ENCODE data around the gene PIRT.
"Not testable (repeated sequence)": the region's sequence is repeated elsewhere in the genome, so short reads cannot be mapped to it uniquely, and the experiment has no call there.

The PIRT gene

DNA sequence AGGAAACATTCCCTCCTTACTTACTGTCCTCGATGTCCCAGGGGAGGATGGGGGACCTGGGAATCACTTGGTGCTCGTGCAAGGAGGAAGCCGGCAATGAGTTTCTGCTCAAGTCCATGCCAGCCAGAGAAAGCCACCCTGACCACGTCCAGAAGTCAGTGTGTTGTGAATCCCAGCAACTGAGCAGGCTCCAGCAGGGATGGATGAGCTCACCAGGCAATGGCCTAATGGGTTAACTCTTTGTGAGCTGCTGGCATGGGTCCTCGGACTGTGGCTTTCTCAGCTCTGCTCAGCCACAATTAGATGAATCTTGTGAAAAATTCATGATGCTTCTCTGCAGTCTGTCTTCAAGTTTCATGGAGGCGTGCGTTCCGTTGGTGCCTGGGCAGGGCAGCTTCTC is at the start of gene PIRT:
PIRT (minus strand) TSS at position 167 of the 400 bp plus-strand sequence. CDS start 12,442 bp downstream, outside the sequence.
- no peak for DNase-seq

DNA sequence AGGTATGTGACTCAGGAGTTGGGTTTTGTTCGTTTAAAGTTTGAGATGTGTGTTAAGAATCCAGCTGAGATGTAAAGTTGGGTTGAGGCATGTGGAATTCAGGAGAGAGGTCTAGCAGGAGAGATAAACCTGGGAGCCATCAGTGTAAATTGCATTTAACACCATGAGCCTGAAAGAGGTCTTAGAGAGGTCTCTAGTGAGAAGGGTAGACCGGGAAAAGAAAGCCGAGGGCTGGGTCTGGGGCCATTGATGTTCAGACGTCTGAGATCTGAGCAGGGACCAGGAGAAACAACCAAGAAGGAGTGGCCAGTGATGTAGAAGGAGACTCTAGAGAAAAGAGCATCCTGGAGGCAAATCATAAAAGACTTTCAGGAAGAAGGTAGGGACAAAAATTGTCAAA is 44.1 kb upstream of the PIRT start:
- DNase-seq, result no peak

DNA sequence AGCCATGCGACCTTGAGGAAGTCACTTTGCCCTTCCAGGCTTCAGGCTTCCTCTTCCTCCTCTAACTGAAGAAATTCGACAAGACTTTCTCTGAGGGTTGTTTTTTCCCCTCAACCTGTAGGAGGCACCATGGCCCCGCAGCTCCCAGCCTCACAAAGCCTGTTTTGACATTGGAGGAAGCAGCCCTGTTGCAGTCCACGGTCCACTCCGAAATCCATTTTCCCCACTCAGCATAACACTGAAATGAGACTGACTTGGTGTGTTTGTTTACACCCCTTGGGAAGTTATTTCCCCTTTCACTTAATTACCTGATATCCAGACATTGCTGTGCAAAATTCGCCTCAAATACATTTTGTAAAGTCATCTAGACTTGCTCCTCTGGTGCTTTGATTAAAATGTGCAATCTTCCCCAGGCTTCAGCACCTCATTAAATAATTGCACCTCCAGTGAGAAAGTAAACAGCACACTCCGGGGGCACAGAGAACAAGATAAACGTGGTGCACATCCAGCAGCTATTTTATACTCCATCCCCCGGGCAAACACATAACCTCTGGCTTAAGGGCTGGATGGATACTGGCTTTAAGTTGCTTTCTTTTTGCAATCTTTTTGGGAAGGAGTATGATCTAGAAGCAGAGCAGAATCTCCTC is 41.4 kb upstream of the PIRT start:
- DNase-seq, result no peak

DNA sequence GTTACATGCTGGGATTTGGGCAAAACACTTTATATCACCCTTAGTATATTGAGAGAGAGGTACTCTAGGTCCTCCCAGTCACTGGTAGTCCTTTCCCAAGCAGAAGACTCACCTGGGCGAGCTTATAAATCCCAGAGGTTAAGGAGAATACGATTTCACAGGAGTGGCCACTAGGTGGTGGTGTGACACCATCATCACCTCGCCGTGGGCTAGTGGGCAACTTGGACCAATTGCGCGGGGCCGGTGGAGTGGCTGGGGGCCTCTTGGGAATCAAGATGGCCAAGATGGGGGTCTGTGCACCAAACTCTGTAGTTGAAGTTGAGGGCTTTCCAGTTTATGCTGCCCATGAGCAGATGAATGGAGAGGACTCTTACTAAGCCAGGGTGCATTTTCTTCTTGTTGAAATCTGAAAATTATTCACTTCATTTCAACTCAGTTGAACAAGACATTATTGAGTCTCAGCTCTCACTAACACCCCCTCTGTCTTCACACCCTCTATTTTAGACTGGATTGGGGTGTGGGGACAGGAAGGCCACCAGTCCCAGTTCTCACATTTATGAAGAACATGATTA is 38.2 kb upstream of the PIRT start:
- peak; percentile 48 to 49 for DNase-seq

DNA sequence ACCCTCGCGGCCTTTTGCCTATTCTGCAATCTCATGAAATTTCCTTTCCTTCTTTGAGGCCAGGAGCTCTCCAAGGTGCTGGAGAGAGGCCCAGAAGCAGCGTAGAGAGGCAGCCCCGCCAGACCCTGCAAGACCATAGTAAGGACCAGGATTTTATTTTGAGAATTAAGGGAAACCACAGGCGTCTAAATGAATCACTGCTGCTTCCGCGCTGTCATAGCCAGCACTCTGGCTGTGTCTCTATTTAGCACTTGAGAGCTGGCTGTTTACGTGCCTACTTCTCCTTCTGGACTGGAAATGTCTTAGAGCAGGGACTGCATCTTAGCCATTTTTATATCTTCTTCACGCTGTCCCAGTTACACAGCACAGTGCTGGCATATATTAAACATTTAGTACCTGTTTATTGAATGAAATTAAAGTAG is 37.6 kb upstream of the PIRT start:
- peak; percentile 25 to 29 for DNase-seq

DNA sequence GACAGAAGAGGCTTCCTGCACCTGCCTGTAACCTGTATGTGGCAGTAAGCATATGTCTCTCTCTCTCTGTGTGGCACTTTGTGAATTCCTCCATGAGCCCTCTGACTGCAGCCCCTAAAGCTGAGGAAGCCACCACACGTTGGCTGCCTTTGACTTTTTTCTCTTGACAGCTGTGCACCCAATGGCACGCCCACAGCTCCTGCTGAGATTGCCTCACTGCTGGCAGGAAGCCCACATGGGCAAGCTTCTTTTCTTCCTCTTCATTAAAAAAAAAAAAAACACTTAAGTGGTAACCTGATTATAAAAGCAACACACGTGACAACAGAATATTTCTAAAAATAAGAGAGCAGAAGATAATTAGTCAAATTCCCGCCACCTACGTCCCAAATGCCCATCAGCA is 34.0 kb upstream of the PIRT start:
- no peak for DNase-seq

DNA sequence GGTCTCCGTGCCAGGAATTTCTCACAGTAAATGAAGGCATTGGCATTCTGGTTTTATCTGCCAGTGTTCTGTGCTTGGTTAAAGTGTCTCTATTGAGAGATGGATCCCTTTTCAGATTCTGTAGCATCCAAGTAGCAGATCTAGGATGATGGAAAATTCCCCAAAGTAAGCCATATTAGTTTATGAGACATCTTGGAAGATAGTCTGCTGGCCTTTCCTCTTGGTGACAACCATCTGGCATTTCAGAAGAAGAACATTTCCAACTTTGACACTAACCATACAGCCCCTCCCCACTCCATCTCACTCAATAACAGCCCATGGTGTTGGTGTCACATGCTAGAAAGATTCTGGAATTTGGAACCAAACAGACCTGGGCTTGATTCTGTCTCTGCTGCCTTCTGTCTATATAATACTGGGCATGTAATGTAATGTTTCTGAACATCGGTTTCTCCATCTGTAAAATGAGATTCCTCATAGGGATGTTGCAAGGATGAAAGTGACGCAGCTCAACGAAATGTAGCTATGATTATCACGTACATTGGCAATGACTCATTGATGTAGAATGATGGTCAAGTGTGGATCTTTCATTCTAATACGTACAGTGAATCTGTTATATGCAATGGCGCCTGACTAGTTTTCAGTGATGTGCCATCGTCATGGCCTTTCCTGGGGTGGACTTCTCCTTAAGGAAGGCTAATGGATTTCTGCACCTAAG is 32.6 kb upstream of the PIRT start:
- DNase-seq, result no peak

DNA sequence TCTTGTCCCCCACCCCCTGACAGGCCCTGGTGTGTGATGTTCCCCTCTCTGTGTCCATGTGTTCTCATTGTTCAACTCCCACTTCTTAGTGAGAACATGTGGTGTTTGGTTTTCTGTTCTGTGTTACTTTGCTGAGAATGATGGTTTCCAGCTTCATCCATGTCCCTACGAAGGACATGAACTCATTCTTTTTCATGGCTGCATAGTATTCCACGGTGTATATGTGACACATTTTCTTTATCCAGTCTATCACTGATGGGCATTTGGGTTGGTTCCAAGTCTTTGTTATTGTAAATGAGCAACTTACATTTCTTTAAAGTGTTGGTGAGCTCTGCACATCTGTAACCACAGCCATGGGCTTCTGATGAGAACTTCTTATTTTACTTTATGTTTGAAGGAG is 30.9 kb upstream of the PIRT start:
- DNase-seq, result not testable (repeated sequence)

DNA sequence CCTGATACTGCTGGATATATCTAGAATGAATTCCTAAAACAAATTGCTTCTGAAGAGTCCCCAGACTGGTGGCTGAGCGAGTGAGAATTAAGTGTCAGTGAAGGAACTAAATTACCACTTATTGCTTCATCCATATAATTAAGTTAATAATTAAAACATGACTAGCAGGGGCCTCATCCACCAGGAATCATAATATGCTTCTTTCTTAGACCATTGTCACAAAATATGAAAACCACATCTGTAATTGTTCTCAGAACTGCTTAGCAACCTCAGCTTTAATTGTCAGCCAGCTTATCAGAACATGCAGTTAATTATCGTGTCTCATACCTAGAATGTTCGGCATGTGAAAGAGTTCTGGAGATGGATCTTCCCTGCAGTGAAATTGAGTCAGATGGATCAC is 21.2 kb upstream of the PIRT start:
- DNase-seq, result no peak

DNA sequence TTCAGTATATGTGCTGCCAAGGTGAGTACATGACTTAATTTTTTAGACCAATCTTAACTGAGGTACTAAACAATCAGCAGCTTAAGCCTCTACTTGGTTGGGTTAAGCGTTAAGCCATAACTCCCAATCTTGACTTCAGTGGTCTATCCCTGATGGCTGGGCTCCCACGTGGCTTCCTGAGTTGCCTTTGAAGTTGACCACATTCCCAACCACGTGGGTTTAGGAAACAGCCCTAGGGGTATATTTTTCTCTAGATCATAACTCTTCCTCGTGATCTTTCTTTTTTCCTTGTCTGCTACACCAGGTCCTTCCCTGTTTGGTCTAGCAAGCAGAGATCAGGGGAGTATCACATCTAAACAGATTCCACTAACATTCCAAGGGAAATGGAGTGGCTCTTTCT is 20.1 kb upstream of the PIRT start:
- no peak for DNase-seq

DNA sequence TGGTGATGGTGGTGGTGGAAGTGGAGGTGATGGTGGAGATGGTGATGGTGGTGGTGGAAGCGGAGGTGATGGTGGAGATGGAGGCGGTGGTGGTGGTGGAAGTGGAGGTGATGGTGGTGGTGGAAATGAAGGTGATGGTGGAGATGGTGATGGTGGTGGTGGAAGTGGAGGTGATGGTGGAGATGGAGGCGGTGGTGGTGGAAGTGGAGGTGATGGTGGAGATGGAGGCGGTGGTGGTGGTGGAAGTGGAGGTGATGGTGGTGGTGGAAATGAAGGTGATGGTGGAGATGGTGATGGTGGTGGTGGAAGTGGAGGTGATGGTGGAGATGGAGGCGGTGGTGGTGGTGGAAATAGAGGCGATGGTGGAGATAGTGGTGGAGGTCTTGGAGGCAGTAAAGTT is 8.7 kb upstream of the PIRT start:
- not testable (repeated sequence) for DNase-seq

DNA sequence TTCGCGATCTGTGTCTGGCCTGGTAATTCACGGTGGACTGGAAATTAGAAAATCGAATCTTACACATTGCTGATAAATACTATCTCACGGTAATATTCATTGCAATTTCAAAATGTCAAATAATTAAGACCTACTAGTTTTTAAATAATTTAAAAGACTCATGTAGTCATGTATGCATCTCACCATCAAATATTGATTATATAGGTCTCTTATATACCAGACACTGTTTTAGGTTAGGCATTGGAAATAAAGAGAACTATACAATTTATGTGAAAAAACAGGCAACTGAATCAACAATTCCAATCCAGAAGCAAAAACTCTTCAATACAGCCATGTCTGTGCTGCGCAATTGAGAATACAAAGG is 7.5 kb upstream of the PIRT start:
- no peak for DNase-seq

DNA sequence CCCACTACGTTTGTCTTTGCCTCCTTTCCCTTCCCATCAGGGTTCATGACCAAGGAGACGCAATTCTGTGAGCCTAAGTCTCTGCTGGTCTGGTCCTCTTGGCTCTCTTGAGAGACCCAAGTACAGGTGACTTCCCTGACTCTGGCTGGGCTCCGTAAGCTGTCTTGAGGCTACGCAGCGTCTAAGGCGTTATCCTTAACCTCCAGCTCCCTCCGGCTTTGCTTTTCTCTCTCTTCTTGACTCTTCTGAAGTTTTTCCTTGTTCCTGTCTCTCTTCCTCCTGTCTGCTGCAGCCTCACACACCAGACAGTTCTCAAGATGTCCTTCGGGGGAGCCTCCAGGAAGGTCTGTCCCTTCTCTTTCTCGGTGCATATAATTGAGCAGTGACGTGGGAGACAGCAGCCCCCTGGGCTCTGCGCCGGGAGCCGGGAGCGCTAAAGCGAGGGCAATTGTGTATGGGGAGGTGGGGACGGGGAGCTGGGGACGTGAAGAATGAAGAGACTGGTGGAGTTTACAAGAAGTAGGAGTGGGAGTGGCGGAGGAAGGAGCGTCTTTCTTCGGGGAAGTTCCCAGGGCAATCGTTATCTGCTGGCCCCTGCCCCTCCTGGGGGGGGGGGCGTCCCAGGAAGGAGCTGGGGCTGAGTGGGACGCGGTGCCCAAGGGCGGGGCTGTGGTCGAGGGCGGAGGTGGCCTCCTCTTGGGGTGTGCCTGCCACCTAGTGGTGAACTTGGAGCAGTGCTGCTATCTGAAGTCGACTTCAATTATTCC is 6.9 kb upstream of the PIRT start:
- DNase-seq, result peak; percentile 75 to 80

DNA sequence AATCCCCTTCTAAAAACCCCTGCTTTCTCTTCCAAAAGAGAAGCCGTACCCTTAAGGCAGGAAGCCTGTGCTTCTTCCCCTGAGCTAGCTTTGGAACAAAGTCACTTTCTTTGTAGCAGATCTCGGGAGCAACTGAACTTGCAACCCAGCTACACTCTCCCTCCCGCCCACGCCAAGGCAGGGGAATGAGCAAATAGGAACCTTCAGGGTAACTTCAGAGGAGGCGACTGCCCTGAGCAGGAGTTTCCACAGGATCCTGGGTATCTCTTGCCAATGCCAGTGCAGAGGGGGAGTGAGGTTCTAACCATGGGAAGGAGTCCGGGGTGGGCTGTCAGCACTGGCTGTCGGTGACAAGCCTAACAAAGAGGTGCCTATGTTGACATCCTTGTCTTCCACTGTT is 5.9 kb upstream of the PIRT start:
- peak; percentile 23 to 37 for DNase-seq

DNA sequence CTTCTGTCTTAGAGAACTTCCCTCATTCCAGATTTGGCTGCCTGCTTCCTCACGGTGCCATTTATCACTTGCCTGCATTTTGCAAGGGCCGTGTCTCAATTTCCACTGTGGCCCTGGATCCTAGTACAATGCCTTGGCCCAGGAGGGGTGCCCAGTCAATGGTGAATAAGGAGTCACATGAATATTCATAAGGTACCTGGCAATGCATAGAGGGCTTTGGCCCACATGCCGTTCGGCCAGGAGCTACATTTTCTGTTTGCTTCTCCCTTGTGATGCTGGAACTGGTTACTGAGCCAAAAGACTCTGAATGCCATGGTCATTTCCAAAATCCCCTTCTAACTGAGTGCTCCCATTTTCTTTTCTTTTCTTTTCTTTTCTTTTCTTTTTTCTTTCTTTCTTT is 4.8 kb upstream of the PIRT start:
- no peak for DNase-seq

DNA sequence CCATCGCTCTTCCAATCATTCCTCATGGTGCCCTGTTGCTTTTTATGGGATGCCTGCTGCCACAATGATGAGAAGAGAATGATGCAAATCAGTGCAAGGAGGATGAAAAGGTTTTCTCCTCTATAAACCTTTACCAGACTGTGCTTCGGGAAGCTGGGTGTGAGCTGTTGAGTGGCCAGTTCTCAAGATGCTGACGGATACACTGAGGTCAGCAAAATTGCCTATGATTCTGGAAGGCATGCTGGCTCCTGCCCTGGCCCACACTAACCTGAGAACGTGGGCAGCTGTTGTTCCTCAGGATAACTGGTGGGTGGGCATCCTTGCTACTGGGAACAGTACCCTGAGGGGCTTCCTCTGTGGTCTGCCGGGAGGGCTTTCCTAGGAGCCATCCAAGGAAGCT is 795 bp upstream of the PIRT start:
- no peak for DNase-seq

DNA sequence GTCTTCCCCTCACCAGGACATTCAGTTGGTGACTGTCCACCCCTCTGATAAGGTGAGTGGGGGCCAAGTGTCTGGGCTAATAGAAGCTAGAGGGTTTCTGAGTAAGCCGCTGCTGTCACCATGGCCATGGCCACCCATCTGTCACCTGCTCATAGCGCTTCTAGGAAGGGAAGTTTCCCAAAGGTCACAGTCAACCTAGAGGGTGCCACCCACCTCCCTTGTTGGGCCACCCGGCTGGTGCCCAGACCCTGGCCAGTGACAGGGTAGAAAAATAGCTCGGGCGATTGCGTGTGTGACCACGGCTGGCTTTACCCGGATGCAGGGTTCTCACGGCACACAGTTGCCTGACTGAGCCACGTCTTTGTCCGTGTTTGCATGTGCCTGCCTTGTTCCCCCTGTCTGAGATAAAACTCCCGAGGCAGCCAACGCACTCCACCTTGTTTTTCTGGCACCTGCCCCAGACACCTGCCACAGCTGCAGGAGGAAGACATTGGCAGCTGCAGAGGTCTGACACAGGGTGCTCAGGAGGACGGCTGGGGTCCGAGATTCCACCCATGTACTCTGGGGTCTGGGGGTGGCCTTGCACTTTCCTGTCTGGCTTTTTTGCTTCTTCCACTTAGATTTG is 809 bp downstream of the PIRT start:
- DNase-seq, result no peak

DNA sequence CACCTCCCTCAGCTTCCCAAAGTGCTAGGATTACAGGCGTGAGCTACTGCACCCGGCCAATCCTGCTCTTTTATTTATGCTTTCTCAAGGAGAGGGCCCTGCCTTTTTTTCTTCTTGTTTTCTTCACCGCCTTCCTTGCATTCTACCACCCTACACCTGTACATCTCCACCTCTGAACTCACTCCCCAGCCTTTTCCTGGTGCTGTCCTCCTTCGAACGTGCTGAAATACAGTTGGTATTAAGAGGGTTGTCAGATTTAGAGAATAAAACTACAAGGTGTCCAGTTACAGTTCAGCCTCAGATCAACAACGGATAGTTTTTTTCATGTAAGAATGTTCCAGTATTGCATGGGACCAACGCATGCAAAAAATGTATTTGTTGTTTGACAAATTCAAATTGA is 1.7 kb downstream of the PIRT start:
- DNase-seq, result no peak

DNA sequence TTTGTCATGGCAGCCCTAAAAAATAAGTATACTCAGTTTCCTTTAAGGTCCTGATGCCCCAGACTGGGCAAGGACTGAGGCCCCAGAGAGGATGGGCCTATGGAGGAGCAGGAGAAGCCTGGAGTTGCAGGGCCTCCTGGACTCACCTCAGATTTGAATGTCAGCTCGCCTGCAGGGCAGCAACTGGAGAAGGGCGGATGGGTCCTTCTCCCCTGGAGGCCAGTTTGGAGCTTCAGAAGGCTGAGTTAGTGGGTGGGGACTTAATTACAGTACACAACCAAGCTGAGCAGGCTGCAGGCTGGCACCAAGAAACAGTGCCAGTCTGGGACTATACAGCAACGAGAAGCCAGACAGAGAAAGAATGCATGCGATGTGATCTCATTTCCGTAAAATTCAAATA is 6.2 kb downstream of the PIRT start:
- no peak for DNase-seq

DNA sequence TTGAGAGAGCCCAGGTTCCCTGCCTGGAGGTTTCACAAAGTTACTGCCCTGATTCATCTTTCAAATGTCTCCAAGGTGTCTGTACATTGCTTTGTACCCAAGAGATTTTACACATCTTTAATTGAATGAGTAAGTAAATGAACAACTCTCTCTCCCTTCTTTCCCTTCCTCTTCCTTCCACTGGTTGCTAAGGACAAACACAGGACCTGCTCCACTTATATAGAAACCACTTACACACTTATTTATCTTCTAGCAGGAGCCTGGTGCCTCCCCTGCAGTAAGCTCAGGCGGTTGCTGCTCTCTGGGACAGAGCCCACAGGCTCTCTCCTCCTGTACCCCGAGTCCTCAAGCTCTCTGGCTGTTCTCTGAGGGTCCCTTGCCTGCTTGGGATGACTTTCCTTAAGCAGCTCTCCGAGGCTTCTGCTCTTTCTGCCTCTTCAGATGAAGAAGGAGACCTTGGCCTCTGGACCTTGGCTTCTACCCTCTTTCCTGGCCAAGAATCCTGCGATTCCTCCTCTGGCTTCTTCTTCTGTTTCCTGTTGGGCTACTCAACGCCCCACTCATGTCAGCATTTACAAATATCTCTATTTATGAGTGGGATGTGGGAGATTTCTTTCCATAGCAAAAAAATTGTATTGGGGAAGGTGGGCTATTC is 9.9 kb downstream of the PIRT start:
- DNase-seq, result no peak

DNA sequence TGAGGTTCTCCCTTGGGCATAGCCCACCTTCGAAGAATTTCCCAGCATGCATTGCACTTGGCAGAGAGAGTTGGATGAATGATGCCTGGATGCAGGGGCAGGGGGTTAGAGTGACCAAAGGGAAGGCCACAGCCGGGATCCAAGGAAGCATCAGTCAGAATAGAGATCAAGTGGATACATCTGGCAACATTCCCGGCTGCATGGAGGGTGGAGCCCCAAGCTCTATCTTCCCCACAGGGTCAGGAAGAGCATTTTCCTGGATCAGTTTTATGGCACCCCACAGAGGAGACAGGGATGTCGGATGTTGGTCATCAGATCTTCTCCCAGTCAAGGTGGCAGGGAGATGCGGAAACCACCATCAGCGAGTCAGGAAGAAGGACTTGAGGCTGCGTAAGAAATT is 13.0 kb downstream of the PIRT start:
- DNase-seq, result no peak

DNA sequence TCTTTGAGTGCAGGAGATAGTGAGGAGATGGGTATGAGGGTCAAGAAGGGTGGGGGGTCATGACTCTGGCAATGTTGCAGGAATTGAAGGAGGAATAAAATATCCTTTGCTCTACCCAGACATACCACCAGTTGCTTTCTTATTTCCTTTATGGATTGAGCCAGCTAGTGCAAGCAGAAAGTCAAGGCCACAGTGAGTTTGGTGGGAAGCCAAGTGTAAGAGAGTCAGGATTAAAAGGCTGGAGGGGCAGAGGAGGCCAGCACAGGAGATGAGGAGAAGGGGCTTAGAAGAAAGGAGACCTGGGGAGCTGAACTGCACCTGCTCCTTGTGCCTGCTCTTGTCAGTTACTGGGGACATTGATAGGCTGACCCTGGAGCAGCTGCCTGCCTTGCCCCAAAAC is 16.1 kb downstream of the PIRT start:
- DNase-seq, result no peak

DNA sequence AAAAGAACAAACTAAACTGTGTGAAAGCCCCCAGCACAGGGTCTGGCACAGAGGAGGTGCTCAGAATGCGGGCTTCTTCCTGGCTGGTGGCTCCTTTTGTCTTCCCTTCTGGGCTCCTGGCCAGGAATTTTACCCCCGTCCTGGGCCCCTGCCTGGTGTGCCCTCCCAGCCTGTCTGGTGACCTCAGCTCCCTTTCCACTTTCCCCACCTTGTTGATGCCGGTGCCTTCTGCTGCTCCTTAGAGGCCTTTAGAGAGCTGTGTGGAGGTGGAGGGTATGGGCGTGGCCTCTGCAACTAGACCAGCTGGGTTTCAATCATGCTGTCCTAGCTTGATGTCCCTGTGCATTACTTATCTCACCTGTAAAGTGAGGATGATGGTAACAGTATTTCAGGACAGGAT is 16.8 kb downstream of the PIRT start:
- no peak for DNase-seq

Measured in activated T-cell treated with anti-CD3 and anti-CD28 coated beads, Interleukin-2, amount 50 U/mL, for 48 hours (primary cell).